WTC11 (cell line): ENCODE measurements around the gene CCDC51. TPM values are rescaled to one million over a fixed set of nuclear protein-coding genes. Genes with fewer than 3 reads are reported as not detected.
A peak's percentile ranks its signal among the peaks of the same experiment; 100 is the strongest.

Source experiments
- ARID4B ChIP-seq: sonication (generic); formaldehyde crosslinking; IDR thresholded peaks from 2 replicates; pipeline ENCODE4 v1.8.0; 2023; ENCODE audit warnings: missing genetic modification reagents, mild to moderate bottlenecking, borderline replicate concordance
- ATF2 ChIP-seq: sonication (generic); formaldehyde crosslinking; IDR thresholded peaks from 2 replicates; pipeline ENCODE4 v1.8.1; 2022; ENCODE audit warnings: low read depth, missing genetic modification reagents, borderline replicate concordance
- ATF3 ChIP-seq: sonication (generic); formaldehyde crosslinking; conservative IDR thresholded peaks from 2 replicates; pipeline ENCODE4 v1.8.1; 2022; ENCODE audit warnings: mild to moderate bottlenecking, missing genetic modification reagents
- CBFB ChIP-seq: sonication (generic); formaldehyde crosslinking; IDR thresholded peaks from 2 replicates; pipeline ENCODE4 v1.8.1; 2022; ENCODE audit warnings: mild to moderate bottlenecking, low read depth, missing genetic modification reagents
- CDX4 ChIP-seq: fragments of 250-450 bp; sonication (Bioruptor Pico); IDR thresholded peaks from 2 replicates; pipeline ENCODE4 v1.9.0; 2021; ENCODE audit warnings: moderate library complexity, mild to moderate bottlenecking, inconsistent platforms, borderline replicate concordance
- CREB1 ChIP-seq: sonication (generic); formaldehyde crosslinking; IDR thresholded peaks from 2 replicates; pipeline ENCODE4 v1.8.0; 2023; ENCODE audit warnings: mild to moderate bottlenecking, missing genetic modification reagents
- ELF4 ChIP-seq: sonication (generic); formaldehyde crosslinking; IDR thresholded peaks from 2 replicates; pipeline ENCODE4 v1.8.1; 2022; ENCODE audit warnings: low read depth, mild to moderate bottlenecking, moderate library complexity, missing genetic modification reagents
- ERG ChIP-seq: fragments of 250-450 bp; sonication (Bioruptor Pico); IDR thresholded peaks from 2 replicates; pipeline ENCODE4 v1.8.0; 2021; ENCODE audit warnings: mild to moderate bottlenecking
- GRHL2 ChIP-seq: fragments of 250-450 bp; sonication (Bioruptor Pico); IDR thresholded peaks from 2 replicates; pipeline ENCODE4 v1.8.0; 2022; ENCODE audit warnings: mild to moderate bottlenecking, moderate library complexity; ENCODE audit not compliant: insufficient replicate concordance, severe bottlenecking
- MAX ChIP-seq: sonication (generic); formaldehyde crosslinking; IDR thresholded peaks from 2 replicates; pipeline ENCODE4 v1.8.0; 2022; ENCODE audit warnings: mild to moderate bottlenecking, missing genetic modification reagents
- NFATC4 ChIP-seq: fragments of 250-450 bp; sonication (Bioruptor Pico); IDR thresholded peaks from 2 replicates; pipeline ENCODE4 v1.9.0; 2021; ENCODE audit warnings: mild to moderate bottlenecking
- NFYB ChIP-seq: sonication (generic); formaldehyde crosslinking; conservative IDR thresholded peaks from 2 replicates; pipeline ENCODE4 v1.8.0; 2022; ENCODE audit warnings: low read depth, missing genetic modification reagents
- NR1H2 ChIP-seq: sonication (generic); formaldehyde crosslinking; IDR thresholded peaks from 2 replicates; pipeline ENCODE4 v1.9.0; 2021; ENCODE audit warnings: mild to moderate bottlenecking, moderate library complexity, missing genetic modification reagents
- RELA ChIP-seq: sonication (generic); formaldehyde crosslinking; IDR thresholded peaks from 2 replicates; pipeline ENCODE4 v1.8.1; 2022; ENCODE audit warnings: missing genetic modification reagents, mild to moderate bottlenecking, borderline replicate concordance
- SOX15 ChIP-seq: fragments of 250-450 bp; sonication (Bioruptor Pico); IDR thresholded peaks from 2 replicates; pipeline ENCODE4 v1.9.0; 2021; ENCODE audit warnings: mild to moderate bottlenecking
- STAT6 ChIP-seq: sonication (generic); formaldehyde crosslinking; conservative IDR thresholded peaks from 2 replicates; pipeline ENCODE4 v1.8.1; 2023; ENCODE audit warnings: mild to moderate bottlenecking, low read depth, missing genetic modification reagents, moderate library complexity
- TCF7 ChIP-seq: sonication (generic); formaldehyde crosslinking; IDR thresholded peaks from 2 replicates; pipeline ENCODE4 v1.8.0; 2022; ENCODE audit warnings: mild to moderate bottlenecking, low read depth, missing genetic modification reagents, moderate library complexity
- TEAD4 ChIP-seq: sonication (generic); formaldehyde crosslinking; IDR thresholded peaks from 2 replicates; pipeline ENCODE4 v1.8.0; 2022; ENCODE audit warnings: mild to moderate bottlenecking, missing genetic modification reagents
- ZNF121 ChIP-seq: sonication (generic); formaldehyde crosslinking; IDR thresholded peaks from 2 replicates; pipeline ENCODE4 v1.8.0; 2023; ENCODE audit warnings: missing genetic modification reagents
- ZNF532 ChIP-seq: fragments of 250-450 bp; sonication (Bioruptor Pico); IDR thresholded peaks from 2 replicates; pipeline ENCODE4 v1.9.0; 2021; ENCODE audit warnings: mild to moderate bottlenecking, borderline replicate concordance
- total RNA-seq: library from RNA; stranded (reverse); gene quantifications from 3 replicates; pipeline ENCODE4 v1.2.3, GENCODE V29; 2021

The CCDC51 gene
- total RNA-seq, 1 experiment from 2014 or later = 25.1 TPM

GRCh38 chr3:48465531-48466378 lies 25.8 kb upstream of the CCDC51 start (continued):
- peak; percentile 23; the same call in 1 of the 2 replicates for TF ChIP-seq ZNF532 (CRISPR knock-in tag)
- TF ChIP-seq STAT6 = no peak
- TF ChIP-seq ERG = no peak
- no peak for TF ChIP-seq NR1H2
- no peak for TF ChIP-seq SOX15 (CRISPR knock-in tag)
- no peak; the same call in 1 of the 2 replicates for TF ChIP-seq MAX (CRISPR knock-in tag)
- no peak for TF ChIP-seq NFATC4 (CRISPR knock-in tag)
- TF ChIP-seq CDX4 (CRISPR knock-in tag) = no peak
- no peak for TF ChIP-seq ELF4 (CRISPR knock-in tag)
- TF ChIP-seq ATF2 (CRISPR knock-in tag) = no peak
- no peak for TF ChIP-seq GRHL2 (CRISPR knock-in tag)
- no peak for TF ChIP-seq CREB1 (CRISPR knock-in tag)
- TF ChIP-seq CBFB (CRISPR knock-in tag) = no peak
- no peak; the same call in 1 of the 2 replicates for TF ChIP-seq NFYB (CRISPR knock-in tag)
- 0 out of 2 replicates have a peak, but pooled peaks have one; percentile 13 for TF ChIP-seq ZNF121 (CRISPR knock-in tag)
- no peak for TF ChIP-seq TEAD4 (CRISPR knock-in tag)
- TF ChIP-seq ATF3 = no peak
- no peak for TF ChIP-seq RELA (CRISPR knock-in tag)
- TF ChIP-seq ARID4B (CRISPR knock-in tag) = peak; percentile 82; the same call in 1 of the 2 replicates
- TF ChIP-seq TCF7 (CRISPR knock-in tag) = no peak
